GM12874 (cell line): ENCODE data around the gene KAZN.
A peak's percentile ranks its signal among the peaks of the same experiment; 100 is the strongest.

Experiments used
- CTCF ChIP-seq: IDR thresholded peaks from 2 replicates; pipeline ENCODE4 v1.5.1; 2011; ENCODE audit warnings: low read depth, mild to moderate bottlenecking, control low read depth, low read length, moderate library complexity; ENCODE audit not compliant: insufficient read depth

Gene KAZN

GRCh38 chr1:14598498-14599182, at the start of gene KAZN:
Gene KAZN (plus strand): TSS chr1:14598685.
- 0 out of 2 replicates have a peak, but pooled peaks have one; percentile 4 for TF ChIP-seq CTCF

DNA sequence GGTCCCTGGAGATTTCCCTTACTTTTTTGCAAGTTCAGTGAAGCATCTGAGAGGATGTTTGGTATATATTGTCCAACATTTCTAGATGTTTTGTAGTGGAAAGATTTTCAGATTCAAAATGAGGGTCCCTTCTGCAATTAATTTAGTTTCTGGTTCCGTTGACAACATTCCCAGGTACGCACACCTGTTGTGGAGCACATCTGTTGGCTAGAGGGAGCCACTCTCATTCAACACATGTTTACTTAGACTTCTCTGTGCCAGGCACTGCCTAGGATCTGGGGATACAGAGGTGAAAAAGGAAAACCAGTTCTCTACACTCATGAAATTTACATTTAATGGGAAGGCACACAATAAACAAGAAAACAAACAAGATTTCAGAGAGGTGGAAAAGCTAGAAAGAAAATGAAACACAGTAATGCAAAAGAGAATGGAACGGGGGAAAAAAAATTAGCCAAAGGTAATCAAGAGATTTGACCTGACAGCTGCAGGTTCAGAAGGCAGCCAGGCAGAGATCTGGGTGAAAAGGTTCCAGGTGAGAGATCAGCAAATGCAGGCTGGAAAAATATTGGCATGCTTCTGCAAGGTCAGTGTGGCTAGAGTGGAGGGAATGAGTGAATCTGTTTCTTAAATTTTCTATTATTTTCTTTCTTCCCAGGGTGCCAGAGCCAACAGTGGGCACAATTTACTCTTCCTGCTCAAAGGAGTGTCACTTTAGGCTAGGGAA, 48.4 kb upstream of the KAZN start:
- TF ChIP-seq CTCF = no peak

DNA sequence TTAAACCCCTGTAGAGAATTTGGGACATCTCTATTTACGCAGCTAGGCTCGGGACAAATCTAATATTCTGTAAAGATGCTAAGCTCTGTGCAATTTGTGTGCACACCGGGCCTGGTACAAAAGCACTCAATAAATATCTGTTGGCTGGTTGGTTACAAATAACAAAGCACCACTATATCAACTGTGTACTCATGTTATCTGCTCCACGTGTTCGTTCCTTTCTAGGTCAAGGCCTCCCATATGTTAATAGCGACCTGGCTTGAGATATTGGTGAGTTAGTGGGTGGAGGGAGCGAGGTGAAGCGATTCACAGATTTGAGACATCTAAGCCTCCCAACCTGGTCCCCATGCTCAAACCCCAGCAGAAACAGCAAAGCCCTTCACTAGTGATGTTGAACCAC, 47.1 kb upstream of the KAZN start:
- TF ChIP-seq CTCF = no peak

- TF ChIP-seq CTCF = no peak
Observed at GRCh38 chr1:14552246-14552965, 46.1 kb upstream of the KAZN start.

- no peak for TF ChIP-seq CTCF
Observed at GRCh38 chr1:14553711-14554110, 44.8 kb upstream of the KAZN start.

- TF ChIP-seq CTCF = no peak
Observed at GRCh38 chr1:14555091-14555490, 43.4 kb upstream of the KAZN start.

DNA sequence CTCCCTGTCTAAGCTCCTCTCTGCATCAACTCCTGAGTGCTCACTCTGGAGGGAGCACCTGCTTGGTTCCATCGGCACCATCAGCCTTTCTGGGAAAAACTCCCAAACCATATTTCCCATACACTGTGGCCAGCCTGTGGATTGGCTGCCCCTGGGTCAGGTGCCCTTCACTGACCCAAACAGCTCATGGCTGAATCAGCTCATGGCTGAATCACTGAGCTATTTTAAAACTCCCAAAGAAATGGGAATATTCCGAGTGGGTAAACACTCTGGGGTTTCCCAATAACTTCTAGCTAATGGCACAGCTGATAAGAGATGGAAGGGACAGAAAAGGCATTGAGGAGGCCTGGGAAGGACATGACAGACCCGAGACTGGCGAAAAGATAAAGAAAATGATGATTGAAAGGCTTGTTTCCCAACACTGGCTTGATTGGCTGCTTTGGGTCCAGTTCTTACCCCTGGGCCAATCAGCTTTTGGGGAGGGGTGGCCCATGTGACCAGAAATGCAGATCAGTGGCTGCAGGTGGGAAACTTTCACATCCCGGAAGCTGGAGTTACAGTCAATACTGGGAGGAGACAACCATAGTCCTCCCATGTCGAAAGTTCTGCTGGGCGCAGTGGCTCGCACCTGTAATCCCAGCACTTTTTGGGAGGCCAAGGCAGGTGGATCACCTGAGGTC, 37.3 kb upstream of the KAZN start:
- no peak for TF ChIP-seq CTCF
